Measurements from ENCODE around the gene FRZB. TPM values are rescaled to one million over a fixed set of nuclear protein-coding genes. Genes with fewer than 3 reads are reported as not detected.
"Not testable (repeated sequence)": the region's sequence is repeated elsewhere in the genome, so short reads cannot be mapped to it uniquely, and the experiment has no call there.

FRZB gene
- total and polyA plus RNA-seq, 2 donors (not counting 1 experiment from before 2014, with no cell fraction given): 1.5 to 2.0 TPM

DNA sequence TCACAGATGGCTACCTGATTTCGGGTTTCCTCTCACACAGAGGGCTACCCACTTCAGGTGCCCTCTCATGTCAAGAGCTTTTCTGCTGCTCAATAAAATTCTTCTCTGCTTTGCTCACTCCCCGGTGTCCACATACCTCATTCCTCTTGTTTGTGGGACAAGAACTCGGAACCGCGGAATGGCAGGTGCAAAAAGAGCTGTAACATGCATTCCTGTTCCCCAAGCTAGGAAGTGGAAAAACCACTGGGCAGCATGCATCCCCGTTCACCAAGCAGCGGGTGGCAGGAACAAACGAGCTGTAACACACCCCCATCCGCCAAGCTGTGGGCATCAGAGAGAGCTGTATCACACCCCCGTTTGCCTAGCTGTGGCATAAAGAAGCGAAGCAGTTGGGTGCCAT, 27.2 kb upstream of the FRZB start:
- H4K20me1 ChIP-seq (ENCODE audit: control insufficient read depth, extremely low read depth, insufficient read depth, low read length): no peaks in the 10 kb centered on the region
- H2AFZ ChIP-seq (ENCODE audit: low read length): no peak overlapping the region
- no peaks in the 10 kb centered on the region for H3K9me3 ChIP-seq (ENCODE audit: control insufficient read depth, insufficient read depth, low read depth, low read length)
- H3K27ac ChIP-seq (ENCODE audit: insufficient read depth, low read length): no peak overlapping the region
- H3K27me3 ChIP-seq (ENCODE audit: control insufficient read depth, insufficient read depth, low read length): no peaks in the 10 kb centered on the region
- H3K9ac ChIP-seq (ENCODE audit: insufficient read depth, low read length): no peak overlapping the region
- no peak overlapping the region for H3K4me2 ChIP-seq (ENCODE audit: extremely low read depth, insufficient read depth, low read length)
- no peak for TF ChIP-seq EZH2 (IDR thresholded peaks at IDR 0.05; ENCODE audit: low read length, missing control alignments)
- no peak for TF ChIP-seq CTCF (conservative IDR thresholded peaks at IDR 0.05 in 1 of 2, IDR thresholded peaks at IDR 0.05 in 1 of 2; ENCODE audit: low read depth in 1 of 2, low read length in 2 of 2)
- no peaks in the 10 kb centered on the region for H3K36me3 ChIP-seq (ENCODE audit: control insufficient read depth, insufficient read depth, low read length)
- H3K4me1 ChIP-seq (ENCODE audit: control insufficient read depth, extremely low read depth, insufficient read depth, low read length): no peaks in the 10 kb centered on the region
- H3K4me3 ChIP-seq (replicated peaks in 1 of 4; ENCODE audit: control extremely low read depth in 1 of 4, insufficient read depth in 1 of 4, low read depth in 3 of 4, low read length in 4 of 4): no peak overlapping the region
- DNase-seq (ENCODE audit: low read depth in 2 of 2): no peak
- H3K79me2 ChIP-seq (ENCODE audit: control insufficient read depth, insufficient read depth, low read length): no peaks in the 10 kb centered on the region

DNA sequence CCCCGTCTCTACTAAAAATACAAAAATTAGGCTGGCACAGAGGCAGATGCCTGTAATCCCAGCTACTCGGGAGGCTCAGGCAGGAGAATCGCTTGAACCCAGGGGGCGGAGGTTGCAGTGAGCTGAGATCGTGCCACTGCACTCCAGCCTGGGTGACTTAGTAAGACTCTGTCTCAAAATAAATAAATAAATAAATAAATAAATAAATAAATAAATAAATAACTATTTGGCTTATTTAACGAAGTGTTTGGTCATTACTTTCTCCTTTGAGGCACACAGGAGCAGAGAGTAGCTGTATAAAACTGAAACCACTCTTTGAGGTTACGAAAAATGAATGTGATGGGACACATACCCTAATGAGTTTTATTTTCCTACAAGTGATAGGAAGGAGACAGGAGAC, 26.6 kb upstream of the FRZB start:
- H3K9me3 ChIP-seq (ENCODE audit: control insufficient read depth, insufficient read depth, low read depth, low read length); H3K4me3 ChIP-seq (replicated peaks in 1 of 4; ENCODE audit: control extremely low read depth in 1 of 4, insufficient read depth in 1 of 4, low read depth in 3 of 4, low read length in 4 of 4); H3K4me2 ChIP-seq (ENCODE audit: extremely low read depth, insufficient read depth, low read length); DNase-seq (ENCODE audit: low read depth in 2 of 2); H3K79me2 ChIP-seq (ENCODE audit: control insufficient read depth, insufficient read depth, low read length); H3K9ac ChIP-seq (ENCODE audit: insufficient read depth, low read length); H3K36me3 ChIP-seq (ENCODE audit: control insufficient read depth, insufficient read depth, low read length); H2AFZ ChIP-seq (ENCODE audit: low read length); H3K27ac ChIP-seq (ENCODE audit: insufficient read depth, low read length); H3K27me3 ChIP-seq (ENCODE audit: control insufficient read depth, insufficient read depth, low read length); H3K4me1 ChIP-seq (ENCODE audit: control insufficient read depth, extremely low read depth, insufficient read depth, low read length); H4K20me1 ChIP-seq (ENCODE audit: control insufficient read depth, extremely low read depth, insufficient read depth, low read length): not testable (repeated sequence)

GRCh38 chr2:182891611-182892010, 25.2 kb upstream of the FRZB start:
- H3K9me3 ChIP-seq (ENCODE audit: control insufficient read depth, insufficient read depth, low read depth, low read length): no peaks in the 10 kb centered on the region
- no peak overlapping the region for H3K27ac ChIP-seq (ENCODE audit: insufficient read depth, low read length)
- no peak overlapping the region for H3K4me2 ChIP-seq (ENCODE audit: extremely low read depth, insufficient read depth, low read length)
- DNase-seq (ENCODE audit: low read depth in 2 of 2): no peak
- no peak for TF ChIP-seq CTCF (conservative IDR thresholded peaks at IDR 0.05 in 1 of 2, IDR thresholded peaks at IDR 0.05 in 1 of 2; ENCODE audit: low read depth in 1 of 2, low read length in 2 of 2)
- TF ChIP-seq EZH2 (IDR thresholded peaks at IDR 0.05; ENCODE audit: low read length, missing control alignments): no peak
- H3K4me1 ChIP-seq (ENCODE audit: control insufficient read depth, extremely low read depth, insufficient read depth, low read length): no peaks in the 10 kb centered on the region
- H3K27me3 ChIP-seq (ENCODE audit: control insufficient read depth, insufficient read depth, low read length): no peaks in the 10 kb centered on the region
- no peak overlapping the region for H3K4me3 ChIP-seq (replicated peaks in 1 of 4; ENCODE audit: control extremely low read depth in 1 of 4, insufficient read depth in 1 of 4, low read depth in 3 of 4, low read length in 4 of 4)
- no peak overlapping the region for H3K9ac ChIP-seq (ENCODE audit: insufficient read depth, low read length)
- no peaks in the 10 kb centered on the region for H4K20me1 ChIP-seq (ENCODE audit: control insufficient read depth, extremely low read depth, insufficient read depth, low read length)
- H3K79me2 ChIP-seq (ENCODE audit: control insufficient read depth, insufficient read depth, low read length): no peaks in the 10 kb centered on the region
- H2AFZ ChIP-seq (ENCODE audit: low read length): no peak overlapping the region
- H3K36me3 ChIP-seq (ENCODE audit: control insufficient read depth, insufficient read depth, low read length): no peaks in the 10 kb centered on the region
